Measurements from ENCODE around the gene MSH3. TPM values are rescaled to one million over a fixed set of nuclear protein-coding genes. Genes with fewer than 3 reads are reported as not detected.

MSH3 gene
- polyA plus RNA-seq, 1 of the 3 experiments (the other 2 are of a cell fraction): 3.5 TPM

DNA sequence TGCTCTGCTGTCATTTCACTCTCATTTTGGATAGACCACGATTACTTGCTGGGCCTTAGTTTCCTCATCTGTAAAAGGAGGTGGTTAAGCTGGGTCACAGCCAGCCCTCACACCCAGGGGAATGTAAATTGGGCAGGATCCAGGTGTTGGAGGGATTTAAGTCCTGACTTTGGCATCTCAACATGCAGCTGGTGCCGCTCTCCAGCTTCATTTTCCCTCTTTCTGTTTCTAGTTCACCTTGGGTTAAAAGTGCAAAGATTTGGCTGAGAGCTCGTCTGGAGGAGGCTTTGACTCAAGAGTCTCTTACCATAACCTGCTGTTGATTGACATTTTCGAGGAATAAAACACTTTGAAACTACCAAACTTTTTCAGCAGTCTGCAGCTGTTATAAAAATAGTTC, 144.6 kb downstream of the MSH3 start (continued):
- TF ChIP-seq, protein P1, sequence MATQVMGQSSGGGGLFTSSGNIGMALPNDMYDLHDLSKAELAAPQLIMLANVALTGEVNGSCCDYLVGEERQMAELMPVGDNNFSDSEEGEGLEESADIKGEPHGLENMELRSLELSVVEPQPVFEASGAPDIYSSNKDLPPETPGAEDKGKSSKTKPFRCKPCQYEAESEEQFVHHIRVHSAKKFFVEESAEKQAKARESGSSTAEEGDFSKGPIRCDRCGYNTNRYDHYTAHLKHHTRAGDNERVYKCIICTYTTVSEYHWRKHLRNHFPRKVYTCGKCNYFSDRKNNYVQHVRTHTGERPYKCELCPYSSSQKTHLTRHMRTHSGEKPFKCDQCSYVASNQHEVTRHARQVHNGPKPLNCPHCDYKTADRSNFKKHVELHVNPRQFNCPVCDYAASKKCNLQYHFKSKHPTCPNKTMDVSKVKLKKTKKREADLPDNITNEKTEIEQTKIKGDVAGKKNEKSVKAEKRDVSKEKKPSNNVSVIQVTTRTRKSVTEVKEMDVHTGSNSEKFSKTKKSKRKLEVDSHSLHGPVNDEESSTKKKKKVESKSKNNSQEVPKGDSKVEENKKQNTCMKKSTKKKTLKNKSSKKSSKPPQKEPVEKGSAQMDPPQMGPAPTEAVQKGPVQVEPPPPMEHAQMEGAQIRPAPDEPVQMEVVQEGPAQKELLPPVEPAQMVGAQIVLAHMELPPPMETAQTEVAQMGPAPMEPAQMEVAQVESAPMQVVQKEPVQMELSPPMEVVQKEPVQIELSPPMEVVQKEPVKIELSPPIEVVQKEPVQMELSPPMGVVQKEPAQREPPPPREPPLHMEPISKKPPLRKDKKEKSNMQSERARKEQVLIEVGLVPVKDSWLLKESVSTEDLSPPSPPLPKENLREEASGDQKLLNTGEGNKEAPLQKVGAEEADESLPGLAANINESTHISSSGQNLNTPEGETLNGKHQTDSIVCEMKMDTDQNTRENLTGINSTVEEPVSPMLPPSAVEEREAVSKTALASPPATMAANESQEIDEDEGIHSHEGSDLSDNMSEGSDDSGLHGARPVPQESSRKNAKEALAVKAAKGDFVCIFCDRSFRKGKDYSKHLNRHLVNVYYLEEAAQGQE (IDR thresholded peaks at IDR 0.05; ENCODE audit: low read depth, low read length): no peak
- TF ChIP-seq ELF1 (IDR thresholded peaks at IDR 0.05): no peak
- no peak for TF ChIP-seq FOSL2 (IDR thresholded peaks at IDR 0.05; ENCODE audit: borderline replicate concordance, low read depth)
- TF ChIP-seq RXRA (IDR thresholded peaks at IDR 0.05; ENCODE audit: borderline replicate concordance, low read depth): no peak
- TF ChIP-seq MAX (IDR thresholded peaks at IDR 0.05; ENCODE audit: low read depth): no peak
- TF ChIP-seq MXI1 (IDR thresholded peaks at IDR 0.05; ENCODE audit: low read depth, low read length): no peak
- TF ChIP-seq, protein P2, sequence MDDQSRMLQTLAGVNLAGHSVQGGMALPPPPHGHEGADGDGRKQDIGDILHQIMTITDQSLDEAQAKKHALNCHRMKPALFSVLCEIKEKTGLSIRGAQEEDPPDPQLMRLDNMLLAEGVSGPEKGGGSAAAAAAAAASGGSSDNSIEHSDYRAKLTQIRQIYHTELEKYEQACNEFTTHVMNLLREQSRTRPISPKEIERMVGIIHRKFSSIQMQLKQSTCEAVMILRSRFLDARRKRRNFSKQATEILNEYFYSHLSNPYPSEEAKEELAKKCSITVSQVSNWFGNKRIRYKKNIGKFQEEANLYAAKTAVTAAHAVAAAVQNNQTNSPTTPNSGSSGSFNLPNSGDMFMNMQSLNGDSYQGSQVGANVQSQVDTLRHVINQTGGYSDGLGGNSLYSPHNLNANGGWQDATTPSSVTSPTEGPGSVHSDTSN (IDR thresholded peaks at IDR 0.05): no peak

GRCh38 chr5:80799573-80799972, 145.1 kb downstream of the MSH3 start:
- Histone ChIP-seq H3K27me3 (ENCODE audit: insufficient read depth) (no peaks in the 10 kb centered on the region), H2AFZ (ENCODE audit: low read depth) (no peak overlapping the region), H3K9ac (no peak overlapping the region), H4K20me1 (ENCODE audit: insufficient read depth) (no peaks in the 10 kb centered on the region), H3K9me2 (no peaks in the 10 kb centered on the region), H3K9me3 (no peaks in the 10 kb centered on the region), H3K4me3 (ENCODE audit: low read depth in 2 of 2, low read length in 1 of 2) (no peak overlapping the region), H3K4me1 (ENCODE audit: control insufficient read depth in 1 of 2, insufficient read depth in 2 of 2, low read depth in 1 of 2, low read length in 1 of 2) (no peaks in the 10 kb centered on the region), H3K36me3 (replicated peaks in 1 of 2; ENCODE audit: control insufficient read depth in 1 of 2, insufficient read depth in 2 of 2, low read length in 1 of 2) (peaks cover 24 to 34% of the 10 kb centered on the region in 2 experiments), H3K27ac (ENCODE audit: low read depth in 2 of 2, low read length in 1 of 2) (no peak overlapping the region), H3K4me2 (no peak overlapping the region), H3K79me2 (ENCODE audit: insufficient read depth) (no peaks in the 10 kb centered on the region), H3F3A (replicated peaks; ENCODE audit: insufficient read depth) (no peaks in the 10 kb centered on the region)
- ChIA-PET POLR2A (no interaction called here), CTCF (no interaction called here)
- DNase-seq: no peak
- WGBS (ENCODE audit: low lambda C conversion rate): 93% methylated on average over 2 of the region's 2 CpGs
- TF ChIP-seq ZBTB33 (IDR thresholded peaks at IDR 0.05; ENCODE audit: borderline replicate concordance, low read depth) (no peak), NRF1 (IDR thresholded peaks at IDR 0.05; ENCODE audit: low read depth, low read length) (no peak), FOXJ3 (CRISPR knock-in tag; IDR thresholded peaks at IDR 0.05) (no peak), GABPA (IDR thresholded peaks at IDR 0.05; ENCODE audit: low read depth) (no peak), USF2 (IDR thresholded peaks at IDR 0.05; ENCODE audit: borderline replicate concordance, low read depth, low read length) (no peak), IRF3 (IDR thresholded peaks at IDR 0.05; ENCODE audit: low read depth, low read length) (no peak), FOXM1 (IDR thresholded peaks at IDR 0.05; ENCODE audit: low read depth) (no peak), EZH2phosphoT487 (IDR thresholded peaks at IDR 0.05; ENCODE audit: borderline replicate concordance, low read depth) (no peak)
